GM21576 (cell line): ENCODE results near the gene MLH1.

ENCODE experiments used
- ATAC-seq: cut with Tn5 transposase; IDR thresholded peaks from one replicate; pipeline ENCODE4 v1.9.1; 2021; ENCODE audit warnings: mild to moderate bottlenecking, moderate library complexity; ENCODE audit not compliant: unreplicated experiment

The MLH1 gene

GRCh38 chr3:37082317-37082716 is 89.0 kb downstream of the MLH1 start:
- ATAC-seq = no peak

- ATAC-seq = no peak
Observed at GRCh38 chr3:37086918-37087317, 93.6 kb downstream of the MLH1 start.

GRCh38 chr3:37087870-37088269 is 94.6 kb downstream of the MLH1 start:
- no peak for ATAC-seq

GRCh38 chr3:37092484-37092883 is 99.2 kb downstream of the MLH1 start:
- no peak for ATAC-seq

- ATAC-seq = no peak
Observed at GRCh38 chr3:37093481-37093880, 100.2 kb downstream of the MLH1 start.

GRCh38 chr3:37094636-37095035 is 101.3 kb downstream of the MLH1 start:
- ATAC-seq = no peak

GRCh38 chr3:37096288-37096687 is 103.0 kb downstream of the MLH1 start:
- no peak for ATAC-seq

GRCh38 chr3:37096975-37097374 is 103.7 kb downstream of the MLH1 start:
- ATAC-seq = no peak

GRCh38 chr3:37097776-37098175 is 104.5 kb downstream of the MLH1 start:
- ATAC-seq = no peak

GRCh38 chr3:37098884-37099283 is 105.6 kb downstream of the MLH1 start:
- ATAC-seq = no peak

- ATAC-seq = no peak
Observed at GRCh38 chr3:37099469-37099868, 106.2 kb downstream of the MLH1 start.

GRCh38 chr3:37100411-37100810 is 107.1 kb downstream of the MLH1 start:
- ATAC-seq = no peak
